Measurements from ENCODE around the gene CHN2. TPM values are rescaled to one million over a fixed set of nuclear protein-coding genes. Genes with fewer than 3 reads are reported as not detected.

CHN2 gene
- total RNA-seq, 2 experiments from 2014 or later, result not detected

DNA sequence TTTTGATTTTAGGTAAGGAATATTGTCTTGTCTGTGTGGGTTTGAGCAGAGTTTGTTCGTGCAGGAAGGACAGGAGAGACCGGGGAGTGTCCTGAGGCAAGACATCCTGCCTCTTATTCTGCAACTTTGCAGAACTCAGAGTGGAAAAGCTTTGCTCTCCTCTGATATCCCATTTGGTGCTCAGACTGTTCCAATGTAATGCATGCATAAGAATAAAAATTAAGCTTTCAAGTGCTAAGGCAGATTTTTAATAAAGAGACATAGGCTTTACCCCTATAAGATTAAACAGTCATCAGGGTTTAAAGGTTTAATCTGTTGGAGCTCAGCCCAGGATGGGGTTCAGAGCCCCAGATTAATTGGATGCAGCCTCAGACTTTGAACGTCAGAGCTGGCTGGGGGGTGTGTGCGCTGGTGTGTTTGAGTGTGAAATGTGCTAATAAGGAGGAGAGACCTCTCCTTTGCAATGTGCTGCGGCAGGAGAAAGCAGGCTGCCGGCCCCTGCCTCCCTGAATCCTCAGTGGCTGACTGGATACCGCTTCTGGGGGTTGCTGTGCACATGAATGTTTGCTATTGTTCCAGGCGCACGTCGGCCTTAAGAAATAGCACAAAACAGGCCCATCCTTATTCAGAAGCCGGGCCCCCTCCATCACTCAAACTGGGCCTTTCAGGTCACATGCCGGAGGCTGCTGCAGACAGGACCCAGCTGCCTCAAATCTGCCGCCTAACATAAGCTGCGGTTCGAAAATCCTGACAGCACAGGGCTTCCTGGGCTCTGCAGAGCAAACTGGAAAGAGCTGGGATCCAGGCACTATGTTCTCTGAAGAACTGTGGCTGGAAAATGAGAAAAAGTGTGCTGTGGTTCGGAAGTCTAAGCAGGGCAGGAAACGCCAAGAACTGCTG, 285.0 kb downstream of the CHN2 start:
- no peak for DNase-seq
- no peaks in the 10 kb centered on the region for H3K36me3 Mint-ChIP-seq (ENCODE audit: low read depth)
- no peak overlapping the region for H3K27ac Mint-ChIP-seq
- CTCF ChIA-PET, result no interaction called here
- H3K9me3 Mint-ChIP-seq, result no peaks in the 10 kb centered on the region
- no peak overlapping the region for H3K4me3 Mint-ChIP-seq
- intact Hi-C loops (cut with micrococcal nuclease), result no loop called here
- no peaks in the 10 kb centered on the region for H3K27me3 Mint-ChIP-seq (ENCODE audit: low read depth)
- H3K4me1 Mint-ChIP-seq (ENCODE audit: low read depth), result no peaks in the 10 kb centered on the region

DNA sequence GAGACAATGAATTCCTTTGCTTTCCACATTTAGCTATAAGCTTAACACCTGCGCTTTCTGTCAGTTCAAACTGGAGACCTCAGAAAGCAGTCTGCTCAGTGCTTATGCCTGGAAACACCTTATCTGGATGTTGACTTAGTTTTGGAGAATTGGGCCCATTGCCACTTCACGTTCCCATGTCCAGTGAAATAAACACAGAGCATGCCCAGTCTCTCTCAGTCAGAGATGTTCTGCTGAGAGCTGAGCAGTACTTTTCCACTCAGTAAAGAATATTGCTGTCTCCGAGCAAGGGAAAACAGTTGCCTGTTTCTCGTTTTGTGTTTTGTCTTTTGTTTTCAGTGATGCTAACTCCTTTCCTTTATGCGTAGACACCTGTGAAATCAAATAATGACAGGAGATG, 285.9 kb downstream of the CHN2 start:
- DNase-seq, result no peak
- no peaks in the 10 kb centered on the region for H3K4me1 Mint-ChIP-seq (ENCODE audit: low read depth)
- no peaks in the 10 kb centered on the region for H3K36me3 Mint-ChIP-seq (ENCODE audit: low read depth)
- intact Hi-C loops (cut with micrococcal nuclease), result no loop called here
- H3K9me3 Mint-ChIP-seq, result no peaks in the 10 kb centered on the region
- H3K27ac Mint-ChIP-seq, result no peak overlapping the region
- CTCF ChIA-PET, result no interaction called here
- H3K4me3 Mint-ChIP-seq, result no peak overlapping the region
- H3K27me3 Mint-ChIP-seq (ENCODE audit: low read depth), result peaks cover 5% of the 10 kb centered on the region

DNA sequence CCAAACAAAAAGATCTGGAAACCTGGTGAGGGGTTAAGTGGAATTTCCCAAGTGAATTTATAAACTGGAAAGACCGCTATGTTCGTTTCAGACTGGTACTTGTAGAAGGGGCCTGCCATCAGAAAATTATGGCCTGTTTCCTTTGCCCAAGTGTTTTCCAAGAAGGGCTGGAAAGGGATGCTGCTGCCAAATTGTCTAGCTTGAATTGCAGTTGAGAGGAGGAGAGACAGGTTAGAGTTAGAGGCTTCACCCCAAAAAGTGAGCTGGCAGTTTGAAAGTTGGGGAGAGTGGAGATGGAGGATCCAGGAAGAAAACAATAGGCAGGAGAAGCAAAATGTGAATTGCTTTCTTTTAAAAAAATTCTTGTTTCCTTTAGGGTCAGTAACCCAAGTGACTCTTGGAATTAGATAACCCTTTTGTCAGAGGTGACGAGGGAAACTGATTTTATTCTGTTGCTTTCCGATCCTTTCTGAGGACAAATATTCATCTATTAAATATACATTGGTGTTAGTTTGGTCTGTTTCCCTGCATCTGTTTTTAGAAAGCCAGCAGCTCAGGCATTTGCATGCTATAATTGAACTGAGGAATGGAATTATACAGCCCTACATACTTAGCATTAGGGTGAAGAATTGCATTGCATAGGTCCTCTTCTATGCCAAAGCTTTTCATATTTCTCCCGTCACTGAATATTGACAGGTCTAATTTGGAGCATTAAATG, 286.5 kb downstream of the CHN2 start:
- intact Hi-C loops (cut with micrococcal nuclease), result no loop called here
- Mint-ChIP-seq H3K27ac (no peak overlapping the region), H3K4me3 (no peak overlapping the region), H3K4me1 (ENCODE audit: low read depth) (no peaks in the 10 kb centered on the region), H3K27me3 (ENCODE audit: low read depth) (peaks cover 6% of the 10 kb centered on the region), H3K9me3 (no peaks in the 10 kb centered on the region), H3K36me3 (ENCODE audit: low read depth) (no peaks in the 10 kb centered on the region)
- DNase-seq, result no peak
- CTCF ChIA-PET, result interaction anchor here (0.7 kb wide), 1 partner anchor 1283 kb away, joined by 5 read pairs; no protein-coding TSS in a partner anchor

DNA sequence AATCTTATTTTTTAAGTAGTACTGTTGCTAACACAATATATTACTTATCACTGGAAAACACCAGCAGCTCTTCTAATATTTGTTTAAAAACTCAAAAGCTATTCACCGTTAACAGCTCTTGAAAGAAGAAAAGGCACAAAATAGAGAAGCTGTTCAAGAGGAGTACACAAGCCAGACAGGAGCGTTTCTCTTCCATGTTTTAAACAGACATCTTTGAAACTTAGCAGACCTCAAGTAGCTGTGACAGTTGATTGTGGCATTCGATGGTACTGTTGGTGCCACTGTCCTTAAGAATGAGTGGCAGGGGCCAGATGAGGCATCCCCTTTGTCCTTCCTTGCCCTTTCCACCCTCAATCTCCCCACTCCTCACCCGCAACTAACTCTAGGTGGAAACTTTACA, 287.5 kb downstream of the CHN2 start:
- intact Hi-C loops (cut with micrococcal nuclease), result no loop called here
- Mint-ChIP-seq H3K9me3 (no peaks in the 10 kb centered on the region), H3K4me3 (no peak overlapping the region), H3K4me1 (ENCODE audit: low read depth) (no peaks in the 10 kb centered on the region), H3K36me3 (ENCODE audit: low read depth) (no peaks in the 10 kb centered on the region), H3K27ac (no peak overlapping the region), H3K27me3 (ENCODE audit: low read depth) (peaks cover 6% of the 10 kb centered on the region)
- CTCF ChIA-PET, result interaction anchor here (0.7 kb wide), 1 partner anchor 1284 kb away, joined by 5 read pairs; no protein-coding TSS in a partner anchor
- DNase-seq, result no peak

DNA sequence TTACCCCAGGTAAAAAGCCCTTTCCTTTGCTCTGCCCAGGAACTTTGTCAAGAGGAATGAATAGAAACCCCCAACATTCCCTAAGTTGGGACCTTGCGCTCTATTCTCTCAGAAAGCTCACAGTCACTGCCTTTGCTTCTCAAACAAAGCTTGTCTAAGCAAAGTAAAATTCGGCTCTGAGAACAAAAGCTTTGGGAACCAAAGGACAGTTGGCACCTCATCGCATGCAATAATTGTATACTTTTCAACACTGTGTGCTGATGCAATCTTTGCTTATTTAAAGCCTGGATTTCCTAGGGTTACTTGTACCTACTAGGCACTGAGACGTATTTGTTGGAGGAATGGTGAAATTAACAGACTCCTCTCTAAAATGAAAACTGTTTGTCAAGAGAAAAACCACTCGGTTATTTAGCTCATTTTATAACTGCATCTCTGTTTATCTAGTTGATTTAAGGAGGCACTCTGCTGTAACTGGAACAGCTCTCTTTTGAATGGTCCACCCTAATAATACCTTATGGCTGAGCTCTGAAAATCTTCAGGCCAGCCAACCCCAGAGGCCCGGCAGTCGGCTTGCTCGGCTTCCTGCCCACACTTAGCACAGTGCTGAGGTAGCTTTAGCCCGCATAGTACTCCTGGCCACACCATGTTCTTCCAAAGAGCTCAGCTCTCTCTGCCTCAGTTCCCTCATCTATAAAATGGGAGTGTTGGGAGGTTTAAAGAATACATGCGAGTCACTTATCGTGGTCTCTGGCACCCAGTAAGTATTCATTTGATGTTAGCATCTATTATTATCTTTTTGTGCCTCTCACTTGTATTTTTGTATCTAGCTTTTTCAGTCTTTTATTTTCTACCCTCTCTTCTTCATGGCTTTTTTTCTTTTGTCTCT, 288.9 kb downstream of the CHN2 start:
- no peaks in the 10 kb centered on the region for H3K4me1 Mint-ChIP-seq (ENCODE audit: low read depth)
- no peaks in the 10 kb centered on the region for H3K9me3 Mint-ChIP-seq
- peaks cover 6% of the 10 kb centered on the region for H3K27me3 Mint-ChIP-seq (ENCODE audit: low read depth)
- intact Hi-C loops (cut with micrococcal nuclease), result no loop called here
- no peak overlapping the region for H3K27ac Mint-ChIP-seq
- H3K4me3 Mint-ChIP-seq, result no peak overlapping the region
- no peak for DNase-seq
- no peaks in the 10 kb centered on the region for H3K36me3 Mint-ChIP-seq (ENCODE audit: low read depth)
- CTCF ChIA-PET, result no interaction called here

DNA sequence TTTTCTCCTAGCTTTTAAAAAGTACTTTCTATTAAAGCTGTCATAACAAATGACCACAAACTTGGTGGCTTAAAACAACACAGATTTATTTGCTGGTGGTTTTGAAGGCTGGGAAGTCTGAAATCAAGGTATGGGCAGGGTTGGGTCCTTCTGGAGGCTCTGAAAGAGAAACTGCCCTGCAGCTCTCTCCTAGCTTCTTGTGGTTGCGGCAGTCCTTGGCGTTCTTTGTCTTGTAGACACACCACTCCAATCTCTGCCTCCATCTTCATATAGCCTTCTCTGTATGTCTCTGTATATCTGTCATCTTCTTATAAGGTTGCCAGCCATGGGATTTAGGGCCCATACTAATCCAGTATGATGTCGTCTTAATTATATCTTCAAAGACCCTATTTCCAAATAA, 289.7 kb downstream of the CHN2 start:
- Mint-ChIP-seq H3K4me3 (no peak overlapping the region), H3K27me3 (ENCODE audit: low read depth) (peaks cover 6% of the 10 kb centered on the region), H3K4me1 (ENCODE audit: low read depth) (no peaks in the 10 kb centered on the region), H3K27ac (no peak overlapping the region), H3K9me3 (no peaks in the 10 kb centered on the region), H3K36me3 (ENCODE audit: low read depth) (no peaks in the 10 kb centered on the region)
- CTCF ChIA-PET, result no interaction called here
- intact Hi-C loops (cut with micrococcal nuclease), result no loop called here
- DNase-seq, result no peak

DNA sequence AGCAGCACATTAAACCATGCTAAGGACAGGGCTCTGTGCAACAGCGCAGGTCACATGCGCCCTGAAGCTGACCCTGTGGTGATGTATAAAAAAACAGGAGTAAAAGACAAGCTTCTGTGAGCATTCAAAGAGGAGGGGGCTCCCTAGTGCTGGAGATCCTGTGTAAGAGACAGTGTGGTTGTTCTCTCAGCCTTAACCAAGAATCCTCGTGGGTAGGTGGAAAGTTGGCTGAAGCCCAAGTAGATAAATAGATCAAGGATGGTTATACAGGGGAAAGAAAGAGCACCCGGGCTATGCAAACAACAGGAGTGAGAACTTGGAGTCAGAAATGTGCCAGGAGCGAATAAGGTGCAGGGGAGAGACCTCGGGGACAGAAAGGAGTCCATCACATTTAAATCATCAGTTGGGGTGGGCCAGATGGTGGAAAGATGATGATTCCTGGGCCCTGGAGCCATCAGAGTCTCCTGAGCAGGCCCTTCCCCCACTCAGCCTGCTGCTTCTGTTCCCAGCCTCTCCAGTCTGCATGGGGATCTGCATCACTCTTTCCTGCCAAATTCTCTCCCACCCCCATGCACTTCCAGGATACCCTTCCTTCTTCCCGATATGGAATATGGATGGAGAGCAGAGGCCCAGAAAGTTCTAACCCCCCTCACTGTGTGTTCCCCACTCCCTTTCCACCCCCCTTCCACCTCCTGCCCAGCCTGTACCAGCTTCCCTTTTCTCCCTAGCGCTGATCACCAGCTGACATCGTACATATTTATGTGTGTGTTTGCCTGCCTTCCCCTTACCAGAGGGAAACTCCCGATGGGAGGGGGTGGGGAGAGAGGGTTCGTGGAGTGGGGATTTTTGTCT, 291.0 kb downstream of the CHN2 start:
- no peaks in the 10 kb centered on the region for H3K36me3 Mint-ChIP-seq (ENCODE audit: low read depth)
- H3K4me1 Mint-ChIP-seq (ENCODE audit: low read depth), result no peaks in the 10 kb centered on the region
- H3K4me3 Mint-ChIP-seq, result no peak overlapping the region
- no peaks in the 10 kb centered on the region for H3K9me3 Mint-ChIP-seq
- intact Hi-C loops (cut with micrococcal nuclease), result no loop called here
- H3K27ac Mint-ChIP-seq, result no peak overlapping the region
- no peak for DNase-seq
- H3K27me3 Mint-ChIP-seq (ENCODE audit: low read depth), result peaks cover 6% of the 10 kb centered on the region
- CTCF ChIA-PET, result no interaction called here

DNA sequence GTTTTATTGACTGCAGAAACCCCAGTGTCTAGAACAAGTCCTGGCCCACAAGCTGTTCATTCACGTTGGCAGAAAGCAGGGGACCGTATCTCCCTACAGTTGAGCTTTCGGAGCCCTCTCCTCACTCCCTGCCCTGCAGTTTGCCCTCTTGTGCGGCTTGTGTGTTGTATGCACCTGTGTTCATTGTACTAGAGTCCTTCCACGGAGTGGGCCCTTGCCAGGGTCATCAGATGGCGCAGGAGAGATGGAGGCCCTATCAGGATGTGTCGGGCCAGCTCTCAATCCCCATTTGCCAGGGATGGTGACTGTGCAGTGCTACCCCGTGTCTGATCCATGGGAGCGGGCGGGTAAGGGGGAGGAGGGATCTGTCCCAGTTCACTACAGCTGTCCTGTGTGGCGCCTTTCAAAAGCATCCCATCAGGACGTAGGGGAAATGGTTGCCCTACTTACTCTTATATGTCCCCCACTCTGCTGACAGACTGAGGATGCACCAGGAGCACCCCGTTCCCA, 291.7 kb downstream of the CHN2 start:
- no peak overlapping the region for H3K27ac Mint-ChIP-seq
- peaks cover 6% of the 10 kb centered on the region for H3K27me3 Mint-ChIP-seq (ENCODE audit: low read depth)
- H3K4me1 Mint-ChIP-seq (ENCODE audit: low read depth), result no peaks in the 10 kb centered on the region
- no peaks in the 10 kb centered on the region for H3K36me3 Mint-ChIP-seq (ENCODE audit: low read depth)
- CTCF ChIA-PET, result no interaction called here
- DNase-seq, result no peak
- no peaks in the 10 kb centered on the region for H3K9me3 Mint-ChIP-seq
- no peak overlapping the region for H3K4me3 Mint-ChIP-seq
- intact Hi-C loops (cut with micrococcal nuclease), result no loop called here

DNA sequence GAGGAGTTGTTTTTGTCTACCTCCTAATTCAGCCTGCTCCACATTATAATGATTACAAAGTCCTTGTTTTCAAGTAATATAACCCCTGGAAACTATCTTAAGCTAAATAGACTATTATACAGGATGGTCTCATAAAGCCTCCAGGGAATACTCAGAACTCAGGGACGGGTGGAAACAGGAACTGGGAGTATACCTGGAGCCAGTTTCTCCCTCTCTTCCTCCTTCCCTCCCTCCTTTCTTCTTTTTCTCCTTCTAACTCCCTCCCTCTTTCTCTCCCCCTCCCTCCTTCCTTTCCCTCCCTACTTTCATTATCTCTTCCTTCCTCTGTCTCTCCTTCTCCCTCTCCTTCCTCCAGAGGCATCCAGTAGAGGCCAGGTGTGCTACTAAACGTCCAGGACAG, 292.8 kb downstream of the CHN2 start:
- Mint-ChIP-seq H3K4me1 (ENCODE audit: low read depth) (no peaks in the 10 kb centered on the region), H3K36me3 (ENCODE audit: low read depth) (no peaks in the 10 kb centered on the region), H3K27me3 (ENCODE audit: low read depth) (peaks cover 6% of the 10 kb centered on the region), H3K4me3 (no peak overlapping the region), H3K27ac (no peak overlapping the region), H3K9me3 (no peaks in the 10 kb centered on the region)
- DNase-seq, result no peak
- intact Hi-C loops (cut with micrococcal nuclease), result no loop called here
- CTCF ChIA-PET, result no interaction called here

DNA sequence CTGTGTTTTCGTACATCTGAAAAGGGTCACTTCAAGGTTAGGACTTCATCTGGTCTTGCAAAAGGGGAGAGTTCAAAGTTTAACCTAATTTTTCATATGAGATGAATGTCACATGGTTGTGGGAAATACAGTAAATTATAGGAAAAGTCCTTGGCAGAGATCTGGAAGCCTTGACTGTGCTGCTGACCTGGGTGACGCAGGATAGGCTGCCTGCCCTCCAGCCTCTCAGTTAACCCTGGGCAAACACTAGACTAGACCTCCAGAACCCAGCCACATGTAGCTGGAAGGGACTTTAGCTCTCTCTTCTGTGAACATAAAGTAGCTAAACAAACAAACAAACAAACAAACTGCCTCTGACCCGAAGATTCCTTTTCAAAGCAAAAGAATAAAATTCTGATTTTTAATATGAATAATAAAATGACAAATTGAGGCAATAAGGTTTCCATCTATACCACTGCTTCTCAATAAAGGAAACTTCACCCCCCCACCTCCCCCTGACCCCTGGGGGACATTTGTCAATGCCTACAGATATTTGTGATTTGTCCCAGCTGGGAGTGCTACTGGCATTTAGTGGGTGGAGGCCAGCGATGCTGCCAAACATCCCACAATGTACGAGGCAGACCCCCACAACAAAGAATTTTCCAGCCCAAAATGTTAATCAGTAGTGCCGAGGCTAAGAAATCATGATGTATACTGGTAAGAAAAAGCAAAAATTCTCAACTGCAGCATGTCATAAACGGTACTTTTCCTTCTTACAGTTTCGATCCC, 293.8 kb downstream of the CHN2 start:
- H3K4me1 Mint-ChIP-seq (ENCODE audit: low read depth), result no peaks in the 10 kb centered on the region
- no peak for DNase-seq
- H3K36me3 Mint-ChIP-seq (ENCODE audit: low read depth), result no peaks in the 10 kb centered on the region
- no peak overlapping the region for H3K27ac Mint-ChIP-seq
- H3K27me3 Mint-ChIP-seq (ENCODE audit: low read depth), result peaks cover 6% of the 10 kb centered on the region
- no peak overlapping the region for H3K4me3 Mint-ChIP-seq
- no peaks in the 10 kb centered on the region for H3K9me3 Mint-ChIP-seq
- CTCF ChIA-PET, result no interaction called here
- intact Hi-C loops (cut with micrococcal nuclease), result no loop called here

DNA sequence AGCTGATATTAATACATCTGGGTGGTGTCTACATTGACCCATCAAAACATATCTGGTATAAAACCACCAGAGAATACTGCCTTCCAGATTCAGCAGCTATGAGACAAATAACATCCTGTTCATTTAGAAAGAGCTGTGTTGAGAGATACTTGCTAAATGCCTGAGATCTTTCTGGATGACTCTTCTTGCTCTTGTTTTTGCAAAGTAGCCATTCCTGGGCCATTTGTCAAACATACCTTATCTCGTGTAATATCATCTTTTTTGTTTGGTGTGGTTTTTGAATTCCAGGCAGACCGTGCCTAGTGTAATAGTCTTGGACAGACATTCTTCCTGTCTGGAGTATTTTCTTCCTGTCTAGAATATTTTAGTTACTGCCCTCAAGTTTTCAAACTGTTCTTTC, 294.4 kb downstream of the CHN2 start:
- Mint-ChIP-seq H3K27ac (no peak overlapping the region), H3K4me1 (ENCODE audit: low read depth) (no peaks in the 10 kb centered on the region), H3K9me3 (no peaks in the 10 kb centered on the region), H3K36me3 (ENCODE audit: low read depth) (no peaks in the 10 kb centered on the region), H3K4me3 (no peak overlapping the region), H3K27me3 (ENCODE audit: low read depth) (peaks cover 6% of the 10 kb centered on the region)
- CTCF ChIA-PET, result no interaction called here
- DNase-seq, result no peak
- intact Hi-C loops (cut with micrococcal nuclease), result no loop called here

Data from activated naive CD4-positive, alpha-beta T cell treated with anti-CD3 and anti-CD28 coated beads for 36 hours (primary cell).